Stimulated activated memory B cell treated with anti-CD40 and anti-IgM and Interleukin-4, amounts not matched to agents 10 μg/mL and 1 μg/mL and 100 μg/mL, for 72 hours (primary cell): Measurements from ENCODE around the gene CFAP46.

ENCODE experiments used
- ATAC-seq: fragments of 150-1000 bp; cut with Tn5 transposase; 2 replicates; pipeline ENCODE4 v1.10.0; 2021
- H3K27ac Mint-ChIP-seq: one replicate; pipeline ENCODE4 v1.8.0; 2022; ENCODE audit warnings: mild to moderate bottlenecking, mixed read lengths
- H3K27me3 Mint-ChIP-seq: one replicate; pipeline ENCODE4 v1.8.0; 2022; ENCODE audit warnings: mixed read lengths
- H3K36me3 Mint-ChIP-seq: one replicate; pipeline ENCODE4 v1.8.0; 2022; ENCODE audit warnings: mixed read lengths
- H3K4me1 Mint-ChIP-seq: one replicate; pipeline ENCODE4 v1.8.0; 2022; ENCODE audit warnings: mixed read lengths
- H3K4me3 Mint-ChIP-seq: one replicate; pipeline ENCODE4 v1.8.0; 2022; ENCODE audit warnings: mild to moderate bottlenecking, moderate library complexity, mixed read lengths
- H3K9me3 Mint-ChIP-seq: one replicate; pipeline ENCODE4 v1.8.0; 2022; ENCODE audit warnings: mixed read lengths

CFAP46 gene

DNA sequence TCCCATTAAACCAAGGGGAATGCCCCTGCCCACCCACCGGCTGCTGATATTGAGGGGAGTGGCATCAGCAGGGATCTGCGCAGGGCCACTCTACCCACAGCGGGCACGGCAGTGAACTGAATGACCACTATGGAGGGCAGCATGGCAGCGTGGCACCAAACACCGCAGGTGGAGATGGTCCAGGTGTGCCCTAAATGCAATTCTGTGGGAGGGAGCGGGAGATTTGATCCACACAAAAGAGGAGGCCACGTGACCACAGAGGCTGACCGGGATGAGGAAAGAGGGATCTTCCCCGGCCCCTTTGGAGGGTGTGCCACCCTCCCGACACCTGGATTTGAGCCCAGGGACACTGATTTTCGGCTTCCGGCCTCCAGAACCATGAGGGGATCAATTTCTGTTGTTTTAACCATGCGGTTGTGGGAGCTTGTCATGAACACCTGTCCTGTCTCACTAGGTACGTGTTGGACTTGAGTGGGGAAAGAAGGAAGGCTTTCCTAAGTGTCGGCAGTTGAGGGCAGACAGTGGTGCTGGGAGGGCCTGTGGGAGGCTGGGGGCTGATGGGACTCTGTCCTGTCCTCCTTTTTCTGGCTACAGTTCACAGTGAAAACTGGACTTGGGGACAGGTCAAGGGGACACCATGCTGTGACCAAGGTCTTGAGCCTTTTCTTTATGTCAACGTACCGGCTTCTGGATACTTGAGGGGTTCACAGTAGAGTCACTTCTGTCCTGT is 66.1 kb downstream of the CFAP46 start:
- H3K36me3 Mint-ChIP-seq, result no peaks in the 10 kb centered on the region
- peaks cover 9% of the 10 kb centered on the region for H3K9me3 Mint-ChIP-seq
- no peak for ATAC-seq
- H3K4me3 Mint-ChIP-seq, result no peak overlapping the region
- no peak overlapping the region for H3K27ac Mint-ChIP-seq
- H3K27me3 Mint-ChIP-seq, result peaks cover 47% of the 10 kb centered on the region
- no peaks in the 10 kb centered on the region for H3K4me1 Mint-ChIP-seq

DNA sequence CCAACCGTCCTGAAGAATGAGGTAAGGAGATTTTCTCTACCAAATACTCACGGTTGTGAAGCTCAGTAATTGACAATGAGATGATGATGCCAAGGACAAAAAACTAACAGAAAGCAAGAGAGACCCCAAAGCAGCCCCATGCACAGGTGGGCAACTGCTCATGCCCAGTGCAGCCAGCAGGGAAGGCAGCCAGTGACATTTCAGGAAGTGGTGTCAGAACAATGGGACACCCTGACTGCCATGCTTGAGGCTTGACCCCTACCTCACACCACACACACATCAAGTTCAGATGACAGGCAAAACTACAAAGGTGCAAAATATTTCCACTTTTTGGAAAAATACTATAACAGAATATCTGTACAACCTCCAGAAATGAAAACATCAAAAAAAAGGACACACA is 66.9 kb downstream of the CFAP46 start:
- Mint-ChIP-seq H3K4me3 (no peak overlapping the region), H3K9me3 (peaks cover 10% of the 10 kb centered on the region), H3K27ac (no peak overlapping the region), H3K36me3 (no peaks in the 10 kb centered on the region), H3K4me1 (no peaks in the 10 kb centered on the region), H3K27me3 (peaks cover 47% of the 10 kb centered on the region)
- ATAC-seq, result no peak

DNA sequence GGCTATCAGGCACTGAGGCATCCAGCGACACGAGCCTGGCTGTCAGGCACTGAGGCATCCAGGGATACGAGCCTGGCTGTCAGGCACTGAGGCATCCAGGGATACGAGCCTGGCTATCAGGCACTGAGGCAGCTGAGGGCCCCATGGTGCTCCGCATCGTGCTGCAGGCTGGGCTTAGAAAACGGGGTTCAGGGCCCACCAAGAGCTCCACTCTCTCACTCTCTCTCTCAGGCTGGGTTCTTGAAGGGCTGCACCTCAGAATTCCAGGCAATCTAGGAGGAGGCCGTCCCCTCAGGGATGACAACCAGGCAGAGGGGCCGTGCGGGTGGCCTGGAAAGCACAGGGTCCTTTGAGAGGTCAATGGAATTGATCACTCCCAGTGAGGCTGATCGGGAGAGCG is 69.0 kb downstream of the CFAP46 start:
- peaks cover 38% of the 10 kb centered on the region for H3K27me3 Mint-ChIP-seq
- H3K9me3 Mint-ChIP-seq, result peaks cover 10% of the 10 kb centered on the region
- H3K36me3 Mint-ChIP-seq, result no peaks in the 10 kb centered on the region
- no peak for ATAC-seq
- H3K4me1 Mint-ChIP-seq, result no peaks in the 10 kb centered on the region
- H3K4me3 Mint-ChIP-seq, result no peak overlapping the region
- no peak overlapping the region for H3K27ac Mint-ChIP-seq

DNA sequence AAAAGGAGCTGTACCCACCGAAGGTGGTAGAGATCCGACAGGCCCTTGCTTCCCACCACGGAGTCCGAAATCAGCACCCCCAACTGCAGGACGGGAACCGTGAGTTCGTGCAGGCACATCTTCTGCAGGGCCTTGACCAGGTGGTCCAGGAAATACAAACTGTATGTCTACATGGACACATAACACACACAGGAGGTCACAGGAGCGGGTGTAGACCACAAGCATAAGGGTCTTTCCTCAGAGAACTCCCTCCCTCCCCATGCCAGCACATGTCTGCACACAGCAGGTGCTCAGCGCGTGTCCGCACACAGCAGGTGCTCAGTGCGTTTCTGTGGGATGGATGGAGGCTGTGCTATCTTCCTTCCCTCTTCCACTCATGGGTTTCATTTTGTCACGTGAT is 69.7 kb downstream of the CFAP46 start:
- ATAC-seq, result no peak
- peaks cover 41% of the 10 kb centered on the region for H3K27me3 Mint-ChIP-seq
- no peak overlapping the region for H3K4me3 Mint-ChIP-seq
- H3K36me3 Mint-ChIP-seq, result no peaks in the 10 kb centered on the region
- no peak overlapping the region for H3K27ac Mint-ChIP-seq
- peaks cover 10% of the 10 kb centered on the region for H3K9me3 Mint-ChIP-seq
- H3K4me1 Mint-ChIP-seq, result no peaks in the 10 kb centered on the region

DNA sequence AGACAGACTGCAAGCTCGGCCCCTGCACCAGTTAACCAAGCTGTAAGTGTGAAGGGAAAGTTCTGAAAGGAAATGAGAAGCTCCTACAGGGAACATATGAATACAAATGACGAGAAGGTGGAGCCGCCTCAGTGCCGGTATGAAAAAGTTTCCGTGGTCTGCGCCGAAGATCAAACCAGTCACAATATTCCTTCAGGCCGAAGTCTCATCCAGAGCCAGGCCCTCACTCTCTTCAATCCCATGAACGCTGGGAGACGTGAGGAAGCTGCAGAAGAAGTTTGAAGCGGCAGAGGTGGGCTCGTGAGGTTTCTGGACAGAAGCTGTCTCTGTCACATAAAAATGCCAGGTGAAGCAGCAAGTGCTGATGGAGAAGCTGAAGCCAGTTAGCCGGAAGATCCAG is 71.9 kb downstream of the CFAP46 start:
- Mint-ChIP-seq H3K27ac (no peak overlapping the region), H3K36me3 (no peaks in the 10 kb centered on the region), H3K4me3 (no peak overlapping the region), H3K9me3 (peaks cover 7% of the 10 kb centered on the region), H3K27me3 (peaks cover 48% of the 10 kb centered on the region), H3K4me1 (no peaks in the 10 kb centered on the region)
- ATAC-seq, result no peak

- H3K36me3 Mint-ChIP-seq, result no peaks in the 10 kb centered on the region
- H3K9me3 Mint-ChIP-seq, result peaks cover 4% of the 10 kb centered on the region
- H3K4me3 Mint-ChIP-seq, result no peak overlapping the region
- H3K27me3 Mint-ChIP-seq, result peaks cover 53% of the 10 kb centered on the region
- H3K27ac Mint-ChIP-seq, result no peak overlapping the region
- H3K4me1 Mint-ChIP-seq, result no peaks in the 10 kb centered on the region
- ATAC-seq, result no peak
These were observed 72.7 kb downstream of the CFAP46 start for GRCh38 chr10:132869621-132870020.

- no peak for ATAC-seq
- H3K27ac Mint-ChIP-seq, result no peak overlapping the region
- H3K9me3 Mint-ChIP-seq, result peaks cover 4% of the 10 kb centered on the region
- no peaks in the 10 kb centered on the region for H3K4me1 Mint-ChIP-seq
- H3K27me3 Mint-ChIP-seq, result peaks cover 59% of the 10 kb centered on the region
- H3K4me3 Mint-ChIP-seq, result no peak overlapping the region
- H3K36me3 Mint-ChIP-seq, result no peaks in the 10 kb centered on the region
These were observed 73.4 kb downstream of the CFAP46 start for GRCh38 chr10:132868995-132869394.

DNA sequence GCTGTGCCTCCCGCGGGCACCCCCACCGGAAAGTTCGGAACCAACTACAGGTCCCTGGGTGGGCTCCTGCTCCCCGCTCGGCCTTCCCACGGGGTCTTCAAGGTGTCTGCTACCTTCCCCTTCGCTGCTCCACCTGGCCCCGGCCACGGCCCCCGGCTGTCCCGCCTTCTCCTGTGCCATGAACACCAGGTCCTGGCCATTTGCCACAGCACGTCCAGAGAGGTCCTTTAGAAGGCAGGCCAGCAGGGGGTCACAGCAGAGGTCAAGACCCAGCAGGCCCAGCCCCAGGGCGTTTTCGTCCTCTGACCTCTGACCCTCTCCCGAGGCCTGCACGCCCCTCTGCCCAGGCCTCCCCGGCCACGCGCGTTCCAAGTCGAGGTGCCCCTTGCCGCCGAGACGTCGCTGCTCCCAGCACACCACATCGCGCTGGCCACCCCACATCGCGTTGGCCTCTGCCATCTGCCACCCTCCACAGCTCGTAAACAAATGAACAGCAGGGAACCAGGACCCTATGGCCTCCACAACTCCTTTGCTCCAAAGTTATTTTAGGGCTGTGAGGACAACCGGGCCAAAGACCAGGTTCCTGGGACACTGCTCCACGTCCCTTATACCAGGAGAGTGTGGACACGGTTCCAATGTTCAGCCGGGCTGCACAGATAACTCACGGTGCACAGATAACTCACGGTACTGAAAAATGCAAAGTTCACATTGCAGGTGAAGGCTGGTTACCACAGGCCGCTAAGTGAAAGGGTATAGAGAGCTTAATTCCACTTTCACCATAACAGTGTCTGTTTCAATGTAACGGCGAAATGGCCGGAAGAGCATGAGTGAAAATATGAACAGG is 74.3 kb downstream of the CFAP46 start:
- Mint-ChIP-seq H3K36me3 (no peaks in the 10 kb centered on the region), H3K4me3 (no peak overlapping the region), H3K9me3 (peaks cover 4% of the 10 kb centered on the region), H3K27me3 (peaks cover 59% of the 10 kb centered on the region), H3K4me1 (no peaks in the 10 kb centered on the region), H3K27ac (no peak overlapping the region)
- ATAC-seq, result no peak

DNA sequence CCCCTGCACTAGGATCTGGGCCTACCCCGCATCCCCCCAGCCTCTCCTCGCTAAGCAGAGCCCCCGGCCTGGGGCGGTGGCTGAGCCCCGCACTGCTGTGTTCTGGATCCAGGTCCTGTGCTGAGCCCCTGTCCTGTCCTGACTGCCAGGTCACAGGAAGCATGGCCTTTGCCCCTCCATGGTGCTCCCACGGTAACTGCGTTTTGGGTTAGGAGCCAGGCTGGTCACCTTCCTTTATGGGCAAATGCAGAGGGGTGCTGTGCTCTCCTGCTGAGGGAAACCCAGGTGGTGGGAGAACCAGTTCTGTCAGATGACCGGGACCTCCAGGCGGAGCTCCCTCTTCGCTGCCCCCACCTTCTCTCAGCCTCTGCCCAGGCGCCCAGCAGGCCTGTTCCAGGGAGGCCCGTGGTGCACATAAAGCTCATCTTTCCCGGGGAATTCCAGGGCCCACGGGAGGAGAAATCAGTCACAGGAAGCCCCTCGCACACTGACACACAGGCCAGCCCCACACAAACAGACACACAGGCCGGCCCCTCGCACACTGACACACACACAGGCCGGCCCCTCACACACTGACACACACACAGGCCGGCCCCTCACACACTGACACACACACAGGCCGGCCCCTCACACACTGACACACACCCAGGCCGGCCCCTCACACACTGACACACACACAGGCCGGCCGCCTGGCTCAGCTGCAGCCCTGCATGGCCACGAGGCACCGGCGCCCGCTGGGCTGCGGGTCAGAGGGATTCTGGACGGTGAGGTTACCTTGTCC is 75.6 kb downstream of the CFAP46 start:
- Mint-ChIP-seq H3K4me1 (no peaks in the 10 kb centered on the region), H3K27me3 (peaks cover 66% of the 10 kb centered on the region), H3K4me3 (no peak overlapping the region), H3K36me3 (no peaks in the 10 kb centered on the region), H3K9me3 (peaks cover 4% of the 10 kb centered on the region), H3K27ac (no peak overlapping the region)
- ATAC-seq, result no peak

GRCh38 chr10:132865851-132866600 is 76.3 kb downstream of the CFAP46 start:
- Mint-ChIP-seq H3K4me3 (no peak overlapping the region), H3K27me3 (peaks cover 73% of the 10 kb centered on the region), H3K4me1 (no peaks in the 10 kb centered on the region), H3K36me3 (no peaks in the 10 kb centered on the region), H3K27ac (no peak overlapping the region), H3K9me3 (no peaks in the 10 kb centered on the region)
- ATAC-seq, result peak; percentile 24

DNA sequence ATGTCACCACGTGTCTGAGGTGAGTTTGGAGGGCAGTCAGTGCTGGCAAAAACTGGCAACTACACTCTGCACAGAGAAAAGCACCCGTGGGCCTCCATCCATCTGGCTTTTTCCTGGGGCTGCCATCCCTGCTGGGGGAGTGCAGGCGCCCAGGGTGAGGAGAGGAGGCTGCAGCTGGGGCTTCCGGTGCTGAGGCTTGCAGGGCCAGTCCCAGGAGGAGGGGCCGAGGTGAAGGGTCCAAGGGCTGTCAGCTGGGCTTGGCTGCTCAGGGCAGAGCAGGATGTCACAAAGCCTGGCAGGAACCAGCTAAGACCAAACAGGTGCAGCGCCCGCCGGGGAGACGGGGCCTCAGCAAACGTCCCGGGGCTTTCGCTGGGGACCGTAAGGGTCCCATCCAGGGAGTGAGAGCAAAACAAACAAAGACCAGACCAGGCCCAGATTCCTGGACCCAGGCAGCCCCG is 77.2 kb downstream of the CFAP46 start:
- Mint-ChIP-seq H3K27ac (no peak overlapping the region), H3K4me3 (no peak overlapping the region), H3K36me3 (no peaks in the 10 kb centered on the region), H3K9me3 (no peaks in the 10 kb centered on the region), H3K27me3 (peaks cover 82% of the 10 kb centered on the region), H3K4me1 (no peaks in the 10 kb centered on the region)
- no peak for ATAC-seq

- Mint-ChIP-seq H3K27me3 (peaks cover 78% of the 10 kb centered on the region), H3K36me3 (no peaks in the 10 kb centered on the region), H3K4me3 (no peak overlapping the region), H3K9me3 (no peaks in the 10 kb centered on the region), H3K27ac (no peak overlapping the region), H3K4me1 (no peaks in the 10 kb centered on the region)
- no peak for ATAC-seq
These were observed 79.6 kb downstream of the CFAP46 start for GRCh38 chr10:132862485-132863420.

GRCh38 chr10:132861884-132862461 is 80.4 kb downstream of the CFAP46 start:
- Mint-ChIP-seq H3K9me3 (no peaks in the 10 kb centered on the region), H3K27me3 (peaks cover 75% of the 10 kb centered on the region), H3K27ac (no peak overlapping the region), H3K4me1 (no peaks in the 10 kb centered on the region), H3K4me3 (no peak overlapping the region), H3K36me3 (no peaks in the 10 kb centered on the region)
- no peak for ATAC-seq
